A673 (cell line): ENCODE data around the gene PYCR2. TPM values are rescaled to one million over a fixed set of nuclear protein-coding genes. Genes with fewer than 3 reads are reported as not detected.

ENCODE experiments used
- BruUV-seq: library from RNA; stranded (reverse); fragments of 400-500 nt; replicated peaks from 2 replicates; lab custom pipeline; 2021; lab: Mats Ljungman, UMichigan
- CTCF ChIA-PET: fragments of 300-600 bp; sonication (Branson Sonifier 250); formaldehyde crosslinking; loops from one replicate; lab custom pipeline; 2022; ENCODE audit warnings: antibody characterized with exemption; lab: Charles Lee
- POLR2A ChIA-PET: fragments of 300-600 bp; sonication (Branson Sonifier 250); formaldehyde crosslinking; loops from one replicate; lab custom pipeline; 2022; ENCODE audit warnings: antibody characterized with exemption; ENCODE audit not compliant: low non-redundant PET; lab: Charles Lee
- DNase-seq: peaks from one replicate; pipeline ENCODE4 v3.0.0-alpha.2; 2015; ENCODE audit warnings: low spot score
- H3K27ac ChIP-seq: fragments of 200-600 bp; sonication (generic); 2 replicates; pipeline ENCODE4 v1.5.1; 2016; ENCODE audit warnings: mixed run types, low read depth, mild to moderate bottlenecking, mixed read lengths, antibody characterized with exemption, low read length; ENCODE audit not compliant: poor library complexity, severe bottlenecking
- H3K27me3 ChIP-seq: fragments of 200-600 bp; sonication (generic); replicated peaks from 2 replicates; pipeline ENCODE4 v1.6.1; 2017; ENCODE audit warnings: mixed run types, low read depth, mild to moderate bottlenecking, mixed read lengths, antibody characterized with exemption, low read length; ENCODE audit not compliant: insufficient read depth, poor library complexity
- H3K36me3 ChIP-seq: fragments of 200-600 bp; sonication (generic); 2 replicates; pipeline ENCODE4 v1.6.1; 2016; ENCODE audit warnings: mixed run types, mild to moderate bottlenecking, mixed read lengths, antibody characterized with exemption, low read length; ENCODE audit not compliant: insufficient read depth, poor library complexity, severe bottlenecking
- H3K4me1 ChIP-seq: fragments of 200-600 bp; sonication (generic); 2 replicates; pipeline ENCODE4 v1.6.1; 2017; ENCODE audit warnings: mixed run types, mild to moderate bottlenecking, mixed read lengths, antibody characterized with exemption, low read length; ENCODE audit not compliant: insufficient read depth, poor library complexity, severe bottlenecking
- H3K4me3 ChIP-seq: fragments of 200-600 bp; sonication (generic); 2 replicates; pipeline ENCODE4 v1.5.1; 2016; ENCODE audit warnings: low read depth, mixed run types, mild to moderate bottlenecking, mixed read lengths, low read length; ENCODE audit not compliant: poor library complexity, severe bottlenecking
- H3K9me3 ChIP-seq: fragments of 200-600 bp; sonication (generic); 2 replicates; pipeline ENCODE4 v1.6.1; 2016; ENCODE audit warnings: mixed run types, low read depth, mild to moderate bottlenecking, mixed read lengths, antibody characterized with exemption, low read length; ENCODE audit not compliant: poor library complexity, severe bottlenecking
- EZH2 ChIP-seq: fragments of 200-600 bp; sonication (generic); IDR thresholded peaks from 2 replicates; pipeline ENCODE4 v1.6.1; 2017; ENCODE audit warnings: borderline replicate concordance, low read depth, mild to moderate bottlenecking, mixed read lengths, antibody characterized with exemption, low read length; ENCODE audit not compliant: poor library complexity, severe bottlenecking
- intact Hi-C: fragments of 100-400 bp; cut with micrococcal nuclease; formaldehyde crosslinking; loops from one replicate; pipeline ENCODE4 v1.10.0; 2022; ENCODE audit not compliant: unreplicated experiment
- total RNA-seq: library from RNA; stranded (reverse); gene quantifications from 2 replicates; pipeline ENCODE4 v1.2.3, GENCODE V29; 2021
- TF ChIP-seq, protein P1 (sequence below): fragments of 300-800, 200-600 bp; sonication (generic); conservative IDR thresholded peaks from 2 replicates; pipeline ENCODE4 v1.5.1; 2017; ENCODE audit warnings: low read depth, mild to moderate bottlenecking, antibody characterized with exemption, low read length, moderate library complexity, mixed read lengths

Gene PYCR2
- total RNA-seq, 1 experiment from 2014 or later, result 52.5 TPM

DNA sequence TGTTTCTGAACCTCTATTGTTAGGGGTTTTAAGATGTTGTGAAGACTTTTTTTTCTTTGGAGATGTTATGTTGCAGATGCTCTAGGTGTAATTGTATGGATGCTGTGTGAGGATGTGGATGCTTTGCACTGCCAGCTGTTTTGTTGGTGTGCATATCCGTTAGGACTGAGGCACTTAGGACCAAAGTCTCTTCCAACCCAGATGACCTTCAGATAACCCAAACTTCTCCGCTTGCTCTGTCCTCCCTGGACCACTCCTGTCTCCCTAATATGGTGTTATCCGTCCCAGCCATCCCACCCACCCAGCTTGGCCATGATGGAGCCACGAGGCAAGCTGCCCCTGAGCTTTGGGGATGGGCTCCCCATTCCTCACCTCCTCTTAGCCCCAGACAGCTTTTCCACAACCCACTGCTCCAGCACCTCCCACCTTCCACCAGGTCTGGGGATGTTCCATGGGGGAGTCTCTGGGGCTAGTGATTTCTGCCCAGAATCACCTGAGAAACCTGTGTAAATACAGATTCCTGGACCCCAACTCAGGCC lies 22.1 kb upstream of the PYCR2 start:
- H3K27me3 ChIP-seq, result no peaks in the 10 kb centered on the region
- TF ChIP-seq, protein P1, sequence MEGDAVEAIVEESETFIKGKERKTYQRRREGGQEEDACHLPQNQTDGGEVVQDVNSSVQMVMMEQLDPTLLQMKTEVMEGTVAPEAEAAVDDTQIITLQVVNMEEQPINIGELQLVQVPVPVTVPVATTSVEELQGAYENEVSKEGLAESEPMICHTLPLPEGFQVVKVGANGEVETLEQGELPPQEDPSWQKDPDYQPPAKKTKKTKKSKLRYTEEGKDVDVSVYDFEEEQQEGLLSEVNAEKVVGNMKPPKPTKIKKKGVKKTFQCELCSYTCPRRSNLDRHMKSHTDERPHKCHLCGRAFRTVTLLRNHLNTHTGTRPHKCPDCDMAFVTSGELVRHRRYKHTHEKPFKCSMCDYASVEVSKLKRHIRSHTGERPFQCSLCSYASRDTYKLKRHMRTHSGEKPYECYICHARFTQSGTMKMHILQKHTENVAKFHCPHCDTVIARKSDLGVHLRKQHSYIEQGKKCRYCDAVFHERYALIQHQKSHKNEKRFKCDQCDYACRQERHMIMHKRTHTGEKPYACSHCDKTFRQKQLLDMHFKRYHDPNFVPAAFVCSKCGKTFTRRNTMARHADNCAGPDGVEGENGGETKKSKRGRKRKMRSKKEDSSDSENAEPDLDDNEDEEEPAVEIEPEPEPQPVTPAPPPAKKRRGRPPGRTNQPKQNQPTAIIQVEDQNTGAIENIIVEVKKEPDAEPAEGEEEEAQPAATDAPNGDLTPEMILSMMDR, result no peak
- intact Hi-C loops, result no loop called here
- H3K27ac ChIP-seq, result no peak overlapping the region
- no peak overlapping the region for H3K4me3 ChIP-seq
- CTCF ChIA-PET, result no interaction called here
- no peaks in the 10 kb centered on the region for H3K9me3 ChIP-seq
- POLR2A ChIA-PET, result no interaction called here
- BruUV-seq, result no TSS peak
- H3K4me1 ChIP-seq, result no peaks in the 10 kb centered on the region
- H3K36me3 ChIP-seq, result no peaks in the 10 kb centered on the region
- DNase-seq, result no peak

DNA sequence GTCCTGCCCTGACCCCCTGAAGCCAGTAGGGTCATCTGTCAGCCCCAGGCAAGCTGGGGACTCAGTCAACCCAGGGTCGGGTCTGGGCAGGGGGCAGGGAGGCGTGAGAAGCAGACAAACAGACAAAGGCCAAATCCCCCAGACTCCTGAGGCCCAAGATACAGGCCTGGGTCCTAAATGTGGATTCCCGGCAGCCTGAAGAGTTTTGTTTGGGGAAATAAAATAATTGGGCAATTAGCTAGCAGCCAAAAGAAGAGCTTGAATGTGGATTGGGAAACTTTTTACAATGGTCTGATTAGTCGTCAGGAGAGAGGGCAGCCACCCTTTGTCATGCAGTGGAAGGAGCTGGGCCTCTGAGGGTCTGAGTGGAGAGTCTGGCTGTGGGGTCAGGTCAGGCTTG lies 21.5 kb upstream of the PYCR2 start:
- TF ChIP-seq EZH2, result no peak
- TF ChIP-seq, protein P1, result no peak
- ChIA-PET CTCF (interaction anchor here (0.5 kb wide), 1 partner anchor 295 kb away, joined by 7 read pairs; no protein-coding TSS in a partner anchor), POLR2A (no interaction called here)
- no peak for DNase-seq
- BruUV-seq, result no TSS peak
- H3K4me3 ChIP-seq, result no peak overlapping the region
- H3K27me3 ChIP-seq, result no peaks in the 10 kb centered on the region
- H3K9me3 ChIP-seq, result no peaks in the 10 kb centered on the region
- intact Hi-C loops, result no loop called here
- H3K4me1 ChIP-seq, result no peaks in the 10 kb centered on the region
- no peaks in the 10 kb centered on the region for H3K36me3 ChIP-seq
- no peak overlapping the region for H3K27ac ChIP-seq

DNA sequence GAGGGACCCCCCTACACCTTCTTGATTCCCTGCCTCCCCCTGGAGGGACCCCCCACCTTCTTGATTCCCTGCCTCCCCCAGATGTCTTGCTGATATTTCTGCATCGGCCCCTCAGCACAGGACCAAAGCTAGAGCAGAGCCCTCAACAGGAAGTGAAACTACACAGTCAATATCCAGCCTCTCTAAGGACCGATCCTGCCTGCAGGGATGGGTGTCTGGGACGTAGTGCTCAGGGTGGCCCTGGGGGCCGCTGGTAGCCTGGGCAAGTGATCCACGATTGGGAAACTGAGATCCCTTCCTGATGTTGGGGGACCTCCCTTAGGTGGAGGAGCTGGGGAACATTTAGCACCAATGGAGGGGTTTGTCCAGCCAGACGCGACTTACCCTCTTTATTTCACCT lies 20.9 kb upstream of the PYCR2 start:
- no TSS peak for BruUV-seq
- Histone ChIP-seq H3K4me1 (no peaks in the 10 kb centered on the region), H3K27me3 (no peaks in the 10 kb centered on the region), H3K27ac (no peak overlapping the region), H3K36me3 (no peaks in the 10 kb centered on the region), H3K9me3 (no peaks in the 10 kb centered on the region), H3K4me3 (no peak overlapping the region)
- CTCF ChIA-PET, result interaction anchor here (0.5 kb wide), 1 partner anchor 295 kb away, joined by 7 read pairs; no protein-coding TSS in a partner anchor
- no peak for TF ChIP-seq EZH2
- TF ChIP-seq, protein P1, result no peak
- DNase-seq, result no peak
- POLR2A ChIA-PET, result no interaction called here
- intact Hi-C loops, result no loop called here
